ENCODE results near the gene GAB1. TPM values are rescaled to one million over a fixed set of nuclear protein-coding genes. Genes with fewer than 3 reads are reported as not detected.

Gene GAB1
- total and polyA plus RNA-seq, 2 of the 8 experiments (the other 6 are each of a cell fraction or from before 2014, with no cell fraction given) = 6.8 to 21.3 TPM

DNA sequence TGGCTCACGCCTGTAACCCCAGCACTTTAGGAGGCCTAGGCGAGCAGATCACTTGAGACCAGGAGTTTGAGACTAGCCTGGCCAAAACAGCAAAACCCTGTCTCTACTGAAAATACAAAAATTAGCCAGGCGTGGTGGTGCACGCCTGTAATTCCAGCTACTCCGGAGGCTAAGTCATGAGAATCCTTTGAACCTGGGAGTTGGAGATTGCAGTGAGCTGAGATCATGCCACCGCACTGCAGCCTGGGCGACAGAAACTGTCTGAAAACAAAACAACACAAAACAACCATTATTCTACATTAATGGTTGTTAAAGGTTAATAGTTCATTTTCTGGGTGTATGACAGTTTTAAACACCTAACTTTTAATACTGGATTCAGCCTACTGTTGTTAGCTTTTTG, 175.2 kb downstream of the GAB1 start:
- DNase-seq (ENCODE audit: low read depth in 1 of 2, low spot score in 2 of 2) = no peak
- H2BK15ac ChIP-seq (ENCODE audit: low read length) = no peak overlapping the region
- H4K5ac ChIP-seq (ENCODE audit: insufficient read length, low read depth, low read length) = no peak overlapping the region
- H3K9ac ChIP-seq (replicated peaks in 1 of 4; ENCODE audit: extremely low read depth in 1 of 4, low read depth in 3 of 4, low read length in 3 of 4) = no peak overlapping the region
- H3K27ac ChIP-seq (ENCODE audit: low read depth, low read length) = no peak overlapping the region
- H3K4ac ChIP-seq (replicated peaks; ENCODE audit: insufficient read length, low read depth, low read length) = no peak overlapping the region
- H3K4me3 ChIP-seq (ENCODE audit: extremely low read depth in 1 of 4, insufficient read depth in 2 of 4, low read depth in 3 of 4, low read length in 4 of 4) = no peak overlapping the region
- no peaks in the 10 kb centered on the region for H3K9me3 ChIP-seq (ENCODE audit: insufficient read depth in 2 of 2, low read depth in 1 of 2, low read length in 1 of 2)
- ChIA-PET CTCF (ENCODE audit: partially characterized antibody) (interaction anchor here (0.9 kb wide), 1 partner anchor 19 kb away, joined by 3 read pairs; no protein-coding TSS in a partner anchor), POLR2A (ENCODE audit: partially characterized antibody) (interaction anchor here (3.1 kb wide), 1 partner anchor 9 kb away, joined by 7 read pairs; no protein-coding TSS in a partner anchor)
- no peak for FAIRE-seq
- peaks cover 18 to 32% of the 10 kb centered on the region in 2 experiments for H3K79me2 ChIP-seq (ENCODE audit: control insufficient read depth in 1 of 2, insufficient read depth in 2 of 2, low read length in 2 of 2)
- H3K23me2 ChIP-seq (ENCODE audit: low read depth, low read length) = no peaks in the 10 kb centered on the region
- no peak overlapping the region for H3K18ac ChIP-seq (ENCODE audit: extremely low read depth, low read length)
- H4K91ac ChIP-seq (replicated peaks; ENCODE audit: insufficient read length, low read length) = no peak overlapping the region
- no peak overlapping the region for H3K56ac ChIP-seq (replicated peaks; ENCODE audit: insufficient read length, low read depth, low read length)
- peaks cover 9 to 14% of the 10 kb centered on the region in 2 experiments for H4K20me1 ChIP-seq (replicated peaks in 1 of 2; ENCODE audit: control insufficient read depth in 1 of 2, insufficient read depth in 2 of 2, low read length in 2 of 2)
- no peak overlapping the region for H2BK12ac ChIP-seq (ENCODE audit: low read depth, low read length)
- H2AFZ ChIP-seq (ENCODE audit: low read length) = no peak overlapping the region
- H3K4me1 ChIP-seq (replicated peaks in 1 of 4; ENCODE audit: control insufficient read depth in 3 of 4, insufficient read depth in 4 of 4, low read length in 3 of 4) = peaks cover 0 to 3% (median 0%) of the 10 kb centered on the region in 4 experiments; a peak in 2 of 7 replicates
- no peak overlapping the region for H2BK120ac ChIP-seq (replicated peaks; ENCODE audit: low read depth, low read length)
- H3K36me3 ChIP-seq (ENCODE audit: control insufficient read depth in 2 of 4, insufficient read depth in 4 of 4, low read length in 3 of 4) = peaks cover 0 to 4% (median 0%) of the 10 kb centered on the region in 4 experiments; a peak in 1 of 8 replicates
- no peak overlapping the region; a peak in 1 of 4 replicates for H3K4me2 ChIP-seq (ENCODE audit: insufficient read depth in 1 of 2, low read depth in 2 of 2, low read length in 2 of 2)
- H3K79me1 ChIP-seq (ENCODE audit: low read depth, low read length) = no peaks in the 10 kb centered on the region
- no peak overlapping the region for H2AK5ac ChIP-seq (ENCODE audit: low read depth, low read length)
- H2BK5ac ChIP-seq (ENCODE audit: low read depth, low read length) = no peak overlapping the region
- H3K14ac ChIP-seq (ENCODE audit: insufficient read length) = no peak overlapping the region
- whole genome bisulfite sequencing, 2 experiments (ENCODE audit: extremely low coverage in 1 of 2, insufficient coverage in 1 of 2, insufficient read length in 1 of 2, insufficient replicate concordance in 2 of 2, low coverage in 1 of 2, low lambda C conversion rate in 2 of 2, missing lambda C conversion rate in 1 of 2) = 80% methylated on average over 7 of the region's 7 CpGs; no CpG with 5 or more reads in 1 of the 2 experiments
- no peak overlapping the region for H2BK20ac ChIP-seq (ENCODE audit: low read length)
- H4K8ac ChIP-seq (ENCODE audit: extremely low read depth, insufficient read depth, low read length) = no peak overlapping the region
- no peak overlapping the region for H3K23ac ChIP-seq (ENCODE audit: insufficient read length)
- no peaks in the 10 kb centered on the region for H3K27me3 ChIP-seq (replicated peaks in 1 of 4; ENCODE audit: control insufficient read depth in 3 of 4, extremely low read depth in 1 of 4, insufficient read depth in 3 of 4, low read length in 3 of 4)
- no peak for TF ChIP-seq EGR1 (IDR thresholded peaks at IDR 0.05; ENCODE audit: borderline replicate concordance, low read depth, low read length)
- TF ChIP-seq SP4 (IDR thresholded peaks at IDR 0.05; ENCODE audit: low read length) = no peak
- no peak for TF ChIP-seq SRF (IDR thresholded peaks at IDR 0.05; ENCODE audit: low read depth, low read length)
- no peak for TF ChIP-seq TBP (IDR thresholded peaks at IDR 0.05; ENCODE audit: low read depth, low read length)
- no peak for TF ChIP-seq PHF8 (conservative IDR thresholded peaks at IDR 0.05; ENCODE audit: low read depth, low read length)
- no peak for TF ChIP-seq CREB1 (IDR thresholded peaks at IDR 0.05)
- no peak for TF ChIP-seq KDM5A (IDR thresholded peaks at IDR 0.05; ENCODE audit: low read length)
- no peak for TF ChIP-seq EZH2 (IDR thresholded peaks at IDR 0.05; ENCODE audit: low read depth, low read length, severe bottlenecking)
- TF ChIP-seq SIX5 (IDR thresholded peaks at IDR 0.05; ENCODE audit: low read depth, low read length) = no peak
- TF ChIP-seq, protein P1, sequence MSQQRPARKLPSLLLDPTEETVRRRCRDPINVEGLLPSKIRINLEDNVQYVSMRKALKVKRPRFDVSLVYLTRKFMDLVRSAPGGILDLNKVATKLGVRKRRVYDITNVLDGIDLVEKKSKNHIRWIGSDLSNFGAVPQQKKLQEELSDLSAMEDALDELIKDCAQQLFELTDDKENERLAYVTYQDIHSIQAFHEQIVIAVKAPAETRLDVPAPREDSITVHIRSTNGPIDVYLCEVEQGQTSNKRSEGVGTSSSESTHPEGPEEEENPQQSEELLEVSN (IDR thresholded peaks at IDR 0.05) = no peak
- no peak for TF ChIP-seq HDAC6 (IDR thresholded peaks at IDR 0.05; ENCODE audit: low read depth, low read length)
- TF ChIP-seq TAF7 (optimal IDR thresholded peaks at IDR 0.05; ENCODE audit: borderline replicate concordance, low read depth, low read length) = no peak
- no peak for TF ChIP-seq SAP30 (IDR thresholded peaks at IDR 0.05; ENCODE audit: insufficient read depth, insufficient replicate concordance, low read length)
- TF ChIP-seq SUZ12 (IDR thresholded peaks at IDR 0.05; ENCODE audit: low read length) = no peak
- TF ChIP-seq SP2 (IDR thresholded peaks at IDR 0.05; ENCODE audit: low read length) = no peak
